ENCODE measurements around the gene DIDO1.

The DIDO1 gene

DNA sequence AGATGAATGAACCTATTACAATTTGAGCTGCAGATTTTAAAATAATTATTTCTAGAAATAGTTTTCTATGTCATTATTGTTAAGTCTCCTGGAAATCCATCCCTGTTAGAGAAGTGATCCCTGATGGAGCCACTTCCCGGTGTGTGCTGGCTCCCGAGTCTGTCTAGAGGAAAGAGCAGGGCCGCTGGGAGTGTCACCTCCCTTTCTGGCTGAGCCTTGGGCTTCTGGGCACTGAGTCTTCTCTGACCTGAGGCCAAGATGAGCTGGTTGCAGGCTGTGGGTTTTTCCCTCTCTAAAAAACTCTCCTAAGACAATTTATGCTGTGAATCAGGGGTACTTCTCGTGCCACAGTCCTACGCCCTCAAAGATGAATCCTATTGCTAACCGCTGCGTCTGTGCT is 35.9 kb downstream of the DIDO1 start:
- Histone ChIP-seq H3K36me3 (ENCODE audit: insufficient read depth, low read length) (peaks cover 93% of the 10 kb centered on the region), H3K9me3 (ENCODE audit: low read length) (no peaks in the 10 kb centered on the region), H3K4me1 (ENCODE audit: insufficient read depth, low read length) (no peaks in the 10 kb centered on the region), H2AFZ (ENCODE audit: low read depth, low read length) (no peak overlapping the region), H3K4me3 (ENCODE audit: low read length) (no peak overlapping the region), H3K27me3 (ENCODE audit: insufficient read depth, low read length) (no peaks in the 10 kb centered on the region)

GRCh38 chr20:62889871-62890270 is 36.4 kb downstream of the DIDO1 start:
- Histone ChIP-seq H3K4me3 (ENCODE audit: low read length) (no peak overlapping the region), H2AFZ (ENCODE audit: low read depth, low read length) (no peak overlapping the region), H3K36me3 (ENCODE audit: insufficient read depth, low read length) (peaks cover 88% of the 10 kb centered on the region), H3K4me1 (ENCODE audit: insufficient read depth, low read length) (no peaks in the 10 kb centered on the region), H3K27me3 (ENCODE audit: insufficient read depth, low read length) (no peaks in the 10 kb centered on the region), H3K9me3 (ENCODE audit: low read length) (no peaks in the 10 kb centered on the region)

- no peaks in the 10 kb centered on the region for H3K9me3 ChIP-seq (ENCODE audit: low read length)
- H3K4me1 ChIP-seq (ENCODE audit: insufficient read depth, low read length) = no peaks in the 10 kb centered on the region
- peaks cover 83% of the 10 kb centered on the region for H3K36me3 ChIP-seq (ENCODE audit: insufficient read depth, low read length)
- H3K4me3 ChIP-seq (ENCODE audit: low read length) = no peak overlapping the region
- no peaks in the 10 kb centered on the region for H3K27me3 ChIP-seq (ENCODE audit: insufficient read depth, low read length)
- no peak overlapping the region for H2AFZ ChIP-seq (ENCODE audit: low read depth, low read length)
These were observed 36.9 kb downstream of the DIDO1 start for GRCh38 chr20:62889411-62889810.

GRCh38 chr20:62888910-62889309 is 37.4 kb downstream of the DIDO1 start:
- Histone ChIP-seq H3K36me3 (ENCODE audit: insufficient read depth, low read length) (peaks cover 78% of the 10 kb centered on the region), H3K4me3 (ENCODE audit: low read length) (no peak overlapping the region), H3K4me1 (ENCODE audit: insufficient read depth, low read length) (no peaks in the 10 kb centered on the region)

DNA sequence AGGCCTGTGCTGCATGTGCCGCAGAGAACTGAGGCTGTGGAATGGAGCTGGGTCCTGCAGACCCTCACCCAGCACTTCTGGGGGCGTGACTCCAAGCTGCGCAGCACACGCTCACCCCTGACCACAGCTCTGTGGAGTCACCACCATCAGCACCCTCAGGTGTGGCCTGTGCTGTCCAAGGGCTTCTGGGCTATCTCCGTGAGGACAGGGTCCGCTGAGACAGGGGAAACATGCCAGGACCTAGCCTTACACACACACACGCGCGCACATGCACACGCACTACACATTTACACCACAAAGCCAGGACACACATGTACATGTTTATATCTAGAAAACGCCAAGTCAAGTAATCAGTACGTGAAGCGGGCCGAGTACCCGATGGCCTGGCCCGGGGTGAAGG is 37.9 kb downstream of the DIDO1 start:
- Histone ChIP-seq H3K27me3 (ENCODE audit: insufficient read depth, low read length) (no peaks in the 10 kb centered on the region), H3K36me3 (ENCODE audit: insufficient read depth, low read length) (peaks cover 73% of the 10 kb centered on the region), H3K4me1 (ENCODE audit: insufficient read depth, low read length) (no peaks in the 10 kb centered on the region), H3K4me3 (ENCODE audit: low read length) (no peak overlapping the region), H3K9me3 (ENCODE audit: low read length) (no peaks in the 10 kb centered on the region), H2AFZ (ENCODE audit: low read depth, low read length) (no peak overlapping the region)

More at GRCh38 chr20:62888910-62889309, 37.4 kb downstream of the DIDO1 start:
- Histone ChIP-seq H2AFZ (ENCODE audit: low read depth, low read length) (no peak overlapping the region), H3K27me3 (ENCODE audit: insufficient read depth, low read length) (no peaks in the 10 kb centered on the region), H3K9me3 (ENCODE audit: low read length) (no peaks in the 10 kb centered on the region)

GRCh38 chr20:62887860-62888239 is 38.5 kb downstream of the DIDO1 start:
- no peaks in the 10 kb centered on the region for H3K4me1 ChIP-seq (ENCODE audit: insufficient read depth, low read length)
- no peak overlapping the region for H3K4me3 ChIP-seq (ENCODE audit: low read length)
- no peaks in the 10 kb centered on the region for H3K9me3 ChIP-seq (ENCODE audit: low read length)
- no peak overlapping the region for H2AFZ ChIP-seq (ENCODE audit: low read depth, low read length)
- no peaks in the 10 kb centered on the region for H3K27me3 ChIP-seq (ENCODE audit: insufficient read depth, low read length)
- peaks cover 68% of the 10 kb centered on the region for H3K36me3 ChIP-seq (ENCODE audit: insufficient read depth, low read length)

DNA sequence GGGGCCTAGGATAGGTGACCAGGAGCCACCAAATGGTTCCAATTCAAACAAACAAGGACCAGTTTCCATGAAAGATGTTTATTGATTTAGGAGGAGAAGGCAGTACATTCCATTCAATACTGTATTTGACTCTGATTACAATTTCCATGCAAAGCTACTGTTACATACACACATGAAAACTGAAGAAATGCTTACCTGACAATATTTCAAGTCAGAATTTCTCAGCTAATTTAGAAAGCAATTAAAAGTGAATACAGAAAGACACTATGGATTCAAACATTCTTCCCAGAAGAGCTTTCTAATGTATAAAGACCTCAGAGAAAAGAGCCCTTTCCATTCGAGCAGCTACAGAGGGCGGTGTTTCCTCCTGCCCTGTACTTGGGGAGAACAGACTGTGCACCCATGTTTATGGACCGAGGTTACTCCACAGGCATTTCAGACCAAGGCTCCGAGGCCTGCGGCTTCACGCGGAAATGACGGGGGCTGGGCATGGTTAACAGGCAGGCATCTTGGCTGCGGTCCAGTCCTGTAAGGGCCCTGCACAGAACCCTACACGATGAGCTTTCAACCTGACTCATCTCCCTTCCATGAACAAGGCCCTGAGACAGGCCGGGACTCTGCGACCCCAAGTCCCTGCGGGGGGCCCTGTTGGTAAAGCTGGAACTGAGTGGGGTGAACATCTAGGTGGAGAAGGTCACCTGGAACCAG is 39.0 kb downstream of the DIDO1 start:
- Histone ChIP-seq H3K36me3 (ENCODE audit: insufficient read depth, low read length) (peaks cover 63% of the 10 kb centered on the region), H3K4me1 (ENCODE audit: insufficient read depth, low read length) (no peaks in the 10 kb centered on the region), H3K27me3 (ENCODE audit: insufficient read depth, low read length) (no peaks in the 10 kb centered on the region), H2AFZ (ENCODE audit: low read depth, low read length) (no peak overlapping the region), H3K9me3 (ENCODE audit: low read length) (no peaks in the 10 kb centered on the region), H3K4me3 (ENCODE audit: low read length) (no peak overlapping the region)

GRCh38 chr20:62886709-62887058 is 39.6 kb downstream of the DIDO1 start:
- H3K4me3 ChIP-seq (ENCODE audit: low read length) = no peak overlapping the region
- H3K36me3 ChIP-seq (ENCODE audit: insufficient read depth, low read length) = peaks cover 59% of the 10 kb centered on the region
- H3K9me3 ChIP-seq (ENCODE audit: low read length) = no peaks in the 10 kb centered on the region
- no peaks in the 10 kb centered on the region for H3K27me3 ChIP-seq (ENCODE audit: insufficient read depth, low read length)
- H3K4me1 ChIP-seq (ENCODE audit: insufficient read depth, low read length) = no peaks in the 10 kb centered on the region
- H2AFZ ChIP-seq (ENCODE audit: low read depth, low read length) = no peak overlapping the region

- no peak overlapping the region for H3K4me3 ChIP-seq (ENCODE audit: low read length)
- H2AFZ ChIP-seq (ENCODE audit: low read depth, low read length) = no peak overlapping the region
- peaks cover 59% of the 10 kb centered on the region for H3K36me3 ChIP-seq (ENCODE audit: insufficient read depth, low read length)
- no peaks in the 10 kb centered on the region for H3K27me3 ChIP-seq (ENCODE audit: insufficient read depth, low read length)
- no peaks in the 10 kb centered on the region for H3K4me1 ChIP-seq (ENCODE audit: insufficient read depth, low read length)
- no peaks in the 10 kb centered on the region for H3K9me3 ChIP-seq (ENCODE audit: low read length)
These were observed 40.2 kb downstream of the DIDO1 start for GRCh38 chr20:62885896-62886708.

GRCh38 chr20:62885046-62885895 is 41.0 kb downstream of the DIDO1 start:
- Histone ChIP-seq H3K36me3 (ENCODE audit: insufficient read depth, low read length) (peaks cover 58% of the 10 kb centered on the region), H3K4me1 (ENCODE audit: insufficient read depth, low read length) (no peaks in the 10 kb centered on the region), H2AFZ (ENCODE audit: low read depth, low read length) (no peak overlapping the region), H3K4me3 (ENCODE audit: low read length) (no peak overlapping the region), H3K9me3 (ENCODE audit: low read length) (no peaks in the 10 kb centered on the region), H3K27me3 (ENCODE audit: insufficient read depth, low read length) (no peaks in the 10 kb centered on the region)

GRCh38 chr20:62884556-62884955 is 41.7 kb downstream of the DIDO1 start:
- peaks cover 53% of the 10 kb centered on the region for H3K36me3 ChIP-seq (ENCODE audit: insufficient read depth, low read length)
- no peaks in the 10 kb centered on the region for H3K9me3 ChIP-seq (ENCODE audit: low read length)
- no peaks in the 10 kb centered on the region for H3K27me3 ChIP-seq (ENCODE audit: insufficient read depth, low read length)
- H3K4me1 ChIP-seq (ENCODE audit: insufficient read depth, low read length) = no peaks in the 10 kb centered on the region
- H2AFZ ChIP-seq (ENCODE audit: low read depth, low read length) = no peak overlapping the region
- no peak overlapping the region for H3K4me3 ChIP-seq (ENCODE audit: low read length)

DNA sequence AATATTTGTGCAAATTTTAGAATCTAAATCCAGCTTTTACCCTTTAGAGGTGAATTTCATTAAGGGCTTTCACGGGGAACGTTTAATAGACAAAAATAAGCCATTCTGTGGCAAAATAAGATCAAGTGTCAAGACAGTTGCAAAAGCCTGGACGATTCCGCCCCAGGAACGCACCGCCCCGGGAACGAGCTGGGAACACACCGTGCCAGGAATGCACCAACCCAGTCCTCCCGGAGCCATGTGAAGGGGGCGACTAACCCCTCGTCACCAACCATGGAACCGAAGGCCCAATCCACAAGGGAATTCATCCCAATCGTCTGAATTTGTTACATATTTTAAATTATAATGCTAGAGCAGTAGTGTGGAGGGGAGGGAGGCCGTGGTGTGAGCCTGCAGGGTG is 43.9 kb downstream of the DIDO1 start:
- Histone ChIP-seq H2AFZ (ENCODE audit: low read depth, low read length) (no peak overlapping the region), H3K4me1 (ENCODE audit: insufficient read depth, low read length) (no peaks in the 10 kb centered on the region), H3K36me3 (ENCODE audit: insufficient read depth, low read length) (peaks cover 32% of the 10 kb centered on the region), H3K4me3 (ENCODE audit: low read length) (no peak overlapping the region), H3K9me3 (ENCODE audit: low read length) (no peaks in the 10 kb centered on the region), H3K27me3 (ENCODE audit: insufficient read depth, low read length) (no peaks in the 10 kb centered on the region)

Measured in neuron (in vitro differentiated cells).